ENCODE results near the gene KCNAB1.

KCNAB1 gene

DNA sequence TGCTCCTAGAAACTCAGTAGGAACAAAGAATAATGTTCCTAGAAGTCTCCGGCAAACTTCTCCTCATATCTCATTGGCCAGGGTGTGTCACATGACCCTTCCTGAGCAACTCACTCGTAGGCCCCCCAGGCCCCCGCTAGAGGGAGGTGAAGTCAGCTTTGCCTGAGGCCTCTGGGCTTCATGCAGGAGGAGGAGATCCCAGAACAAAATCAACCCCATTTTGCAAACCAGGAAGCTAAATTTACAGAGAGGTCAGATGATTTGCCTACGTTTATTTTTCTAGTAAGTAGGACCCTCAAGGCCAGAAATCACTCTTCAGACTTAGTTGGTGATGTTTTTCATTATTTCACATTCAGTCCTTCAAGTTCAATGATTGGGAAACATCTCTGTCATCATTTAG, 335.5 kb downstream of the KCNAB1 start:
- DNase-seq (ENCODE audit: low read depth): no peak

DNA sequence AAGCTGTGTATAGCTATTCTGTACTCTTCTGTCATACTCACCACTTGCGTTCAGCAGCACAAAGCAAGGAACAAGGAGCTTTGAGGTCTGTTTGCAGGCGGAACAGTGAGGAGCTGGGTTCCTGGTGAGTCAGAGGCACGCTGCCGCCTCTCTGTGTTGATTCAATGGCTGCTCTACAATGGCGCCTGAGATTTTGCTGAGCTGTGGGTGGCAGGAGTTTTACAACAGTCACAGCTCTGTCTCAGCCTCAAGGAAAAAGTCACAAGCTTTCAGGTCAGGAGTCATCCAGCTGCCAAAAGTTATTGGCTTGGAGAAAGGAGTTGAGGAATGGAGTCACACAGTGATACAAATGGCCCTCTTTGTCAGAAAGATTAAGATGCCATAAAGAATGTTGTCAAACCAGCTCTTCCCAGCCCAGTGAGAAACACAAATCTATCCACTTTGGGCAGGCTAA, 336.4 kb downstream of the KCNAB1 start:
- DNase-seq (ENCODE audit: low read depth): no peak

- no peak for DNase-seq (ENCODE audit: low read depth)
These were observed 339.1 kb downstream of the KCNAB1 start for GRCh38 chr3:156459434-156459833.

DNA sequence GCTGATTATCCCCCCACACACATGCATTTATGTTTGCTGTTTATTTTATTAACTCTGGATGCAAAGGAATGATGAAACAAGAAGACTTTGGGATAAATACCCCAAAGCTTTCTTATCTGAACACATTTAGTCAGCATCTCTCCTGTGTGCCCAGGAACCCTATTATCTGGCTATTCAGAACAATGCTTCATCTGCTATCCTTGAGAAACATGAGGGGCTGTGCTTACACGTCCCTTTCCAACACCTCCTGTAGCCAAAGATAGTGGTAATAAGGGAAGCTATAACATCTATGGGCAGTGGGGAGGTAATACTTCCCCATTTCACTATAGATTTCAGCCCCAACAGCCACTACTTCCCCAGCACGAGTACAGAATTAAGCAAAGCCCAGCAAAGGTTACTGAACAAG, 339.8 kb downstream of the KCNAB1 start:
- no peak for DNase-seq (ENCODE audit: low read depth)

- no peak for DNase-seq (ENCODE audit: low read depth)
These were observed 341.5 kb downstream of the KCNAB1 start for GRCh38 chr3:156461889-156462288.

- no peak for DNase-seq (ENCODE audit: low read depth)
These were observed 342.7 kb downstream of the KCNAB1 start for GRCh38 chr3:156463123-156463522.

DNA sequence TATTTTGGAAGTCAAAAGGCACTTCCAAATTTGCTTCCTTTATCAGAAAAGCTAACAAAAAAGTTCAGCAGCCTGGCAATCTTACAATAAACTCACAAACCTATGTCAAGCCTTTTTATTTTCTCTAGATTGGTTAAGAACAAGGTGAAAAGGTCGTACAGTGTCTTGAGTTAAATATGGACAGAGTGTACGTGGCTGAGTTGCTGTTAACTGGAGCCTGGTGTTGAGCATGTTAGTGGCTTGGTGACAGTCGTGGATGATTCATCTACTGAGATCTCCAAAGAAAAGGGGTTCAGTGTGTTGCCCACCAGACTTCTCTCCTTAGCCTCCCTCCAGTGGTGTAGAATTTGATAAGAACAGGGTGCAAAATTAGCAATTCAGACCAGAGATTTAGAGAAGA, 344.8 kb downstream of the KCNAB1 start:
- DNase-seq (ENCODE audit: low read depth): no peak

GRCh38 chr3:156469456-156469855, 349.1 kb downstream of the KCNAB1 start:
- DNase-seq (ENCODE audit: low read depth): no peak

- DNase-seq (ENCODE audit: low read depth): no peak
These were observed 351.1 kb downstream of the KCNAB1 start for GRCh38 chr3:156471431-156471830.

DNA sequence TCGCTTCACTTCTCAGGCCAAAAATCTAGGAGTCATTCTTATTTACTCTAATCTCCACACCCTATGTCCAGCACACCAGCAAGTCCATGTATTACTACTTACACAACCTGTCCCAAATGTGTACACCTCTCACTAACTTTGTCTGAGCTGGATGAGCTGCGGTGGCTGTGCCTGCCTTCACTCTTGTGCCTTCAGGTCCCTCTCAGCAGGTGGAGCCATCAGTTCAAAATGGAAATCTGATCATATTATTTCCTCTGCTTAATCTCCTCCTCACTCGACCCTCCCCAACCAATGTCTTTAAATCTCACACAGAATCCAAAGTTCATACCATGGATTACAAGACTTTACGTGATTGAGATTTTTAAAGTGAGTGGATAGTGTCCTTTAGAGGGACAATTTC, 351.8 kb downstream of the KCNAB1 start:
- DNase-seq (ENCODE audit: low read depth): no peak

DNA sequence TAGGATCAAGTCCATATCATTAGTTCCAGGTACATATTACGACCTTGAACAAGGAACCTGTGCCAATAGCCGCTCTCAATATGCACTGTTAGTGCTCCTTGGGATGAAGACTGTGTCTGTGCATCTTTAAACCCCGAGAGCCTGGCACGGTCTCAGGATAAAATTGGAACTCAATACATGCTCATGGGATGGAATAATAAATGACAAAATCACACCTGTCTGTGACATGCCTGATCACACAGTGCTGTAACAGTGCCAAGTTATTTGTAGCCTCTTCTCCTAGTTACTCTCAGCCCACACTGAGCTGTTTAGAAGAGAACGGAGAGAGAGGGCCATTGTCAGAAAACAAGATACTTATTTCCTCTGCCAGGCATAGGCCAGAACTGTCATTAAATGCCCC, 352.3 kb downstream of the KCNAB1 start:
- no peak for DNase-seq (ENCODE audit: low read depth)

- DNase-seq (ENCODE audit: low read depth): no peak
These were observed 353.0 kb downstream of the KCNAB1 start for GRCh38 chr3:156473341-156473740.

- DNase-seq (ENCODE audit: low read depth): no peak
These were observed 354.4 kb downstream of the KCNAB1 start for GRCh38 chr3:156474560-156475389.

DNA sequence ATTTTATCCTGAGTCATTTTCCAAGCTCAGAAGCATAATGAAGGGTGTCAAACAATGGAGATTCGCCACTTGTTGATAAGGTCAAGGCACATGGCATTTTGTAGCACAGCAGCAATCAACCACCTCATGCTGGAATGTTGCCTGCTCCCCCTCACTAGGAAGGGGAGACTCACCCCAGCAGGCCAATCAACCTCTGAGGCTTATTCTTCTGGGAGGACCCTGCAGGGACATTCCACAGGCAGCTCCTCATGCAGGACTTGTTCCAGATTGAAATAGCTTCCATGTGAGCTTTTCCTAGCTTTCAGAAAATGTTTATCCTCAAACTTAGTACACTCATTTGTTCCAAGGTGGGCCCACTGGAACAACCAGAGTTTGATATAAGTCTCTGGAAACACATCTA, 356.9 kb downstream of the KCNAB1 start:
- DNase-seq (ENCODE audit: low read depth): no peak

DNA sequence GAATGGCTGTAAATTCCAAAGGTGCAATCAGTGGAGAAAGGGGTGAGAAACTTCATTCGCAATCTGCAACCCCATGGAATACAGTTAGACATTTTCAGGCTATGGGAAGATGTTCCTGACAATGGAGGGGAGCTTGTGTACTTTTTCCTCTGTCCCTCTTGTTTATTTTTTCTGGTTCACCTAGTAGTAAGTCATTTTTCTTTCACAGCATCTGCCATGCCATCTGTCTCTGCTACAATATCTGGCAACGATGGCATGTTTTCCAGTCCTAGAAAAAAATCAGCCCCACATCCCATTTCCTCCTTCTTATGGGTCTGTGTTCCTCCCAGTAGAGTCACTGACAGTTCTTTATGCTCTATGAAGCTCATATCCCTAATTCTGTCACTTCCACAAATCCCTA, 358.5 kb downstream of the KCNAB1 start:
- DNase-seq (ENCODE audit: low read depth): no peak

DNA sequence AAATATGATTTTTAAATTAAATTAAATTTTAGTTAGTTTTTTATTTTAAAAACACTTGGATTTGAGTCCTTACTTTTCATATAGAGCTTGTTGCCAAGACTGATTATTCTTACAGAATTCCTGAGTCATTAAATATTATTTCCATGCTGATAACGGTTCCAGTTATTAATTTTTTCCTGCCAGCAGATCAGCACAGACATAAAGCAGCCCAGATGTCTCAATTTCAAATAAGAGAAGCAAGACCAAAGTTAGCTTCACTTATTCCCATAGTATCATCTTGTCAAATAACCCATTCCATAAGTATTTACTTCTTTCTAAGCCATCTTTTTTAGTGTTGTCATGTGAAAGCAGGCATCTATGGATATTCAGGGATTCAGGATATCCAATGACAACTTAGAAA, 359.2 kb downstream of the KCNAB1 start:
- no peak for DNase-seq (ENCODE audit: low read depth)

DNA sequence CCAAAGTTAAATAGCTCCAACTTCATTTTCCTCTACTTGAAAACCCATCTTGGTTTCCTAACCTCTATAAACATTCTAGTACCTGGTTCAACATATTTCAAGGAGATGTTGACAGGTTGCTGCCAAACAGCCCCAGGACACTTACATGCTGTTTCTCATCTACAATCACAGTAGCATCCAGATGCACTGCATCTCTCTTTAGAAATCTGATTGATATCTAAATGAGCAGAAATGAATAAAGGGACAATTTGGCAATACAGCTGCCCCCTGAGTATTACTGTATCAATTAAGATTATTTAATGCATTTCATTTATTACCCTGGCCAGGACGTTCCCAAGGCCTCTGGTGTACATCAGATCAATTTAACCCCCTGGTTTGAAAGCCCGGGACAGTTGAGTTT, 360.6 kb downstream of the KCNAB1 start:
- no peak for DNase-seq (ENCODE audit: low read depth)

DNA sequence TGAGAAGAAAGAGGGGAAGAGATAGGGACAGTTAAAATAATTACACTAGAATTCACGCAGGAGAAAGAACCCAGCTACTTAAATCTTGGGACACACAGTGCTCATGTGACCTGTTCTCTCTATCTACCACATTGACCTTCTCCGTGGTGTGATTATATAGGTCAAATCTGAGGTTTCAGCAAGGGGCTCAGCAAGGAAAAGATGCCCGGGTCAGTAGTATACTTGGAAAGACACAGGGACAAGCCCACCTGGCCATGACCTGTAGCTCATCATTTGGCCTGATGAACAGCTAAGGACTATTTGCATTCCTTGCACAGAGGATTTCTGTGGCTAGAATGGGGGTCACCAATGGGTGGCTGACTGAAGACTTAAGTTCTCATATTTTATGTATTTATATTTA, 362.6 kb downstream of the KCNAB1 start:
- DNase-seq (ENCODE audit: low read depth): no peak

DNA sequence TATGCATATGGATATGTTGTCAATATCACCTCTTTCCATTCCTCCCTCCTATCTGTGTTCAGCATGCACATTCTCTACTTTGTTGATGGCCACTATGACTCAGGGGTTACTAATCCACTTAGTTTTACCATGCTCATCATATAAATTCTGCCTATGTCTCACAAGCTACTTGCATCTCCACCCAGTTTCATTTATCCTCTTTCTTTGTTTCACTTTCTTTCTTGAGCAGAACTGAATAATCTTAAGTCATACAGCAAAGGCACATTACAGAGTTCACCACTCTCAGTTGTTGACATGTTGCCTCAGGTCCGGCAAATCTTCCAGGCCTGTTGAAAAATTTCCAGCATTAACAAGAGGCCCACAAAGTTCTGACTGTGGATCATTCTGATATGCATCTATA, 363.0 kb downstream of the KCNAB1 start:
- DNase-seq (ENCODE audit: low read depth): no peak

- peak; percentile 16 for DNase-seq (ENCODE audit: low read depth)
These were observed 363.8 kb downstream of the KCNAB1 start for GRCh38 chr3:156483961-156484787.

GRCh38 chr3:156488767-156489166, 368.4 kb downstream of the KCNAB1 start:
- no peak for DNase-seq (ENCODE audit: low read depth)

GRCh38 chr3:156489462-156489911, 369.1 kb downstream of the KCNAB1 start:
- no peak for DNase-seq (ENCODE audit: low read depth)

GRCh38 chr3:156491192-156491591, 370.8 kb downstream of the KCNAB1 start:
- no peak for DNase-seq (ENCODE audit: low read depth)
